IPS-15b (cell line): Measurements from ENCODE around the gene ATP8B1.

Experiments
- H3K27me3 ChIP-seq: one replicate; pipeline ENCODE4 v1.6.1; 2013; ENCODE audit warnings: low read length; ENCODE audit not compliant: control insufficient read depth, insufficient read depth
- H3K36me3 ChIP-seq: one replicate; pipeline ENCODE4 v1.6.1; 2013; ENCODE audit warnings: low read length; ENCODE audit not compliant: control insufficient read depth, insufficient read depth
- H3K4me1 ChIP-seq: one replicate; pipeline ENCODE4 v1.6.1; 2013; ENCODE audit warnings: mild to moderate bottlenecking, low read length; ENCODE audit not compliant: control insufficient read depth, insufficient read depth
- H3K4me3 ChIP-seq: one replicate; pipeline ENCODE4 v1.5.1; 2013; ENCODE audit warnings: low read depth, low read length
- H3K9ac ChIP-seq: one replicate; pipeline ENCODE4 v1.6.1; 2013; ENCODE audit warnings: low read depth, mild to moderate bottlenecking, low read length
- H3K9me3 ChIP-seq: one replicate; pipeline ENCODE4 v1.6.1; 2013; ENCODE audit warnings: mild to moderate bottlenecking, low read length; ENCODE audit not compliant: control insufficient read depth, insufficient read depth

ATP8B1 gene

GRCh38 chr18:57789090-57789489 is 14.0 kb downstream of the ATP8B1 start:
- Histone ChIP-seq H3K9me3 (no peaks in the 10 kb centered on the region), H3K4me3 (no peak overlapping the region), H3K27me3 (no peaks in the 10 kb centered on the region), H3K36me3 (no peaks in the 10 kb centered on the region), H3K4me1 (peaks cover 2% of the 10 kb centered on the region), H3K9ac (no peak overlapping the region)

GRCh38 chr18:57787068-57787685 is 15.9 kb downstream of the ATP8B1 start:
- Histone ChIP-seq H3K27me3 (no peaks in the 10 kb centered on the region), H3K4me1 (no peaks in the 10 kb centered on the region), H3K9me3 (no peaks in the 10 kb centered on the region), H3K4me3 (no peak overlapping the region), H3K9ac (no peak overlapping the region), H3K36me3 (no peaks in the 10 kb centered on the region)

- Histone ChIP-seq H3K9me3 (no peaks in the 10 kb centered on the region), H3K4me1 (no peaks in the 10 kb centered on the region), H3K36me3 (no peaks in the 10 kb centered on the region), H3K9ac (no peak overlapping the region), H3K4me3 (no peak overlapping the region), H3K27me3 (no peaks in the 10 kb centered on the region)
Measured at GRCh38 chr18:57785751-57786437, 17.2 kb downstream of the ATP8B1 start.

GRCh38 chr18:57784801-57785114 is 18.4 kb downstream of the ATP8B1 start:
- H3K9ac ChIP-seq: no peak overlapping the region
- no peaks in the 10 kb centered on the region for H3K27me3 ChIP-seq
- H3K4me1 ChIP-seq: no peaks in the 10 kb centered on the region
- no peaks in the 10 kb centered on the region for H3K9me3 ChIP-seq
- H3K36me3 ChIP-seq: no peaks in the 10 kb centered on the region
- H3K4me3 ChIP-seq: no peak overlapping the region

- H3K4me1 ChIP-seq: no peaks in the 10 kb centered on the region
- H3K9ac ChIP-seq: no peak overlapping the region
Measured at GRCh38 chr18:57784034-57784800, 18.9 kb downstream of the ATP8B1 start.

GRCh38 chr18:57782049-57782448 is 21.1 kb downstream of the ATP8B1 start:
- H3K4me3 ChIP-seq: no peak overlapping the region
- no peaks in the 10 kb centered on the region for H3K4me1 ChIP-seq
- H3K27me3 ChIP-seq: no peaks in the 10 kb centered on the region
- H3K9ac ChIP-seq: no peak overlapping the region
- H3K36me3 ChIP-seq: no peaks in the 10 kb centered on the region
- H3K9me3 ChIP-seq: no peaks in the 10 kb centered on the region

More at GRCh38 chr18:57784034-57784800, 18.9 kb downstream of the ATP8B1 start:
- Histone ChIP-seq H3K36me3 (no peaks in the 10 kb centered on the region), H3K27me3 (no peaks in the 10 kb centered on the region), H3K9me3 (no peaks in the 10 kb centered on the region), H3K4me3 (no peak overlapping the region)

- Histone ChIP-seq H3K4me1 (no peaks in the 10 kb centered on the region), H3K4me3 (no peak overlapping the region), H3K9ac (no peak overlapping the region), H3K36me3 (no peaks in the 10 kb centered on the region), H3K27me3 (no peaks in the 10 kb centered on the region), H3K9me3 (no peaks in the 10 kb centered on the region)
Measured at GRCh38 chr18:57780706-57781347, 22.3 kb downstream of the ATP8B1 start.

GRCh38 chr18:57780318-57780705 is 22.8 kb downstream of the ATP8B1 start:
- no peak overlapping the region for H3K4me3 ChIP-seq
- no peak overlapping the region for H3K9ac ChIP-seq
- no peaks in the 10 kb centered on the region for H3K9me3 ChIP-seq
- no peaks in the 10 kb centered on the region for H3K36me3 ChIP-seq
- no peaks in the 10 kb centered on the region for H3K27me3 ChIP-seq
- H3K4me1 ChIP-seq: no peaks in the 10 kb centered on the region

GRCh38 chr18:57776767-57777166 is 26.3 kb downstream of the ATP8B1 start:
- Histone ChIP-seq H3K27me3 (no peaks in the 10 kb centered on the region), H3K36me3 (no peaks in the 10 kb centered on the region), H3K9ac (no peak overlapping the region), H3K9me3 (no peaks in the 10 kb centered on the region), H3K4me1 (peaks cover 6% of the 10 kb centered on the region), H3K4me3 (no peak overlapping the region)

GRCh38 chr18:57776354-57776753 is 26.8 kb downstream of the ATP8B1 start:
- H3K27me3 ChIP-seq: no peaks in the 10 kb centered on the region
- no peak overlapping the region for H3K4me3 ChIP-seq
- no peak overlapping the region for H3K9ac ChIP-seq
- H3K9me3 ChIP-seq: no peaks in the 10 kb centered on the region
- H3K4me1 ChIP-seq: peaks cover 10% of the 10 kb centered on the region
- no peaks in the 10 kb centered on the region for H3K36me3 ChIP-seq

- H3K9me3 ChIP-seq: no peaks in the 10 kb centered on the region
- H3K4me1 ChIP-seq: peaks cover 15% of the 10 kb centered on the region
- H3K36me3 ChIP-seq: no peaks in the 10 kb centered on the region
- H3K9ac ChIP-seq: no peak overlapping the region
- H3K4me3 ChIP-seq: no peak overlapping the region
- no peaks in the 10 kb centered on the region for H3K27me3 ChIP-seq
Measured at GRCh38 chr18:57775937-57776336, 27.2 kb downstream of the ATP8B1 start.
